ENCODE measurements around the gene EEIG1.
A peak's percentile ranks its signal among the peaks of the same experiment; 100 is the strongest.

- no peak for TF ChIP-seq CTCF (IDR thresholded peaks at IDR 0.05)
- peak; percentile 10 to 59 for TF ChIP-seq POLR2A (IDR thresholded peaks at IDR 0.05)
Measured at GRCh38 chr9:127937388-127938297, 43.1 kb downstream of the EEIG1 start, which contains the start of gene DPM2.
